Measurements from ENCODE around the gene TTC19.

The TTC19 gene

GRCh38 chr17:16073845-16074244 is 74.2 kb downstream of the TTC19 start:
- Histone ChIP-seq H3K27me3 (no peaks in the 10 kb centered on the region), H3K4me1 (no peaks in the 10 kb centered on the region), H3K36me3 (peaks cover 10% of the 10 kb centered on the region), H3K4me3 (ENCODE audit: low read depth, low read length) (no peak overlapping the region), H3K9me3 (no peaks in the 10 kb centered on the region)
- no peak for DNase-seq
- no peak for TF ChIP-seq CTCF (IDR thresholded peaks at IDR 0.05; ENCODE audit: low read depth, low read length)

DNA sequence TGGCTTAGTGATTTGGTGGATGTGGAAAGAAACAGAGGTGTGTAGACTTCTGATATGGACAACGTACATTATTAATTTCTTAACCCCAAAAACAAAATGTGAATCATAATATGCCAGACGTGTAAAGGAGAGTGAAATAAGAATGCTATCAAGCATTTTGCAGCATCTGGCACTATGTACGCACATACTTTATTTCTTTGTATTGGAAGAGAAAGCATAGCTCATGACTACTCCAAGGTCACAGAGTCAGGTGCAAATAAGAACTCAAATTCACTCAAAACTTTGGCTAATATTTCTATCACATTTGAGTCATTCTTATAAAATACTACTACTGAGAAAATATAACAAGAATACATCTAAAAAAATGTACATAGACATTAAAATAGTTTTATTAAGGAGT is 74.8 kb downstream of the TTC19 start:
- Histone ChIP-seq H3K4me1 (no peaks in the 10 kb centered on the region), H3K9me3 (no peaks in the 10 kb centered on the region), H3K36me3 (peaks cover 11% of the 10 kb centered on the region), H3K4me3 (ENCODE audit: low read depth, low read length) (no peak overlapping the region), H3K27me3 (no peaks in the 10 kb centered on the region)
- DNase-seq, result no peak
- TF ChIP-seq CTCF (IDR thresholded peaks at IDR 0.05; ENCODE audit: low read depth, low read length), result no peak

DNA sequence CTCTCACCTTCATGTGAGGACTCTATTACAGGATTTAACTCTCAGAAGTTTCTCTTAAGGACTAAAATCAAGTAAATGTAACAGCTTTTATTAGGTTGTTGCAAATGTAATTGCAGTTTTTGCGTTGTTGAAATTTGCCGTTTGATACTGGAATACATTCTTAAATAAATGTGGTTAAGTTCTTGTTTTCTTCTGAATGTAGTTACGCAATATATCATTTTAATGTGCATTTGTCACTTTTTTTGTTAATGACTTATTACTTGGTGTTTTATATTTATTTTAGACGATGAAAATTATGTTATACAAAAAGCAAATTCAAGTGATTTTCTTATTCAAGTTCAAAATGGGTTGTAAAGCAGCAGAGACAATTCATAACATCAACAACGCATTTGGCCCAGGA is 76.3 kb downstream of the TTC19 start:
- H3K9me3 ChIP-seq, result no peaks in the 10 kb centered on the region
- TF ChIP-seq CTCF (IDR thresholded peaks at IDR 0.05; ENCODE audit: low read depth, low read length), result no peak
- peaks cover 6% of the 10 kb centered on the region; the same call in 1 of the 2 replicates for H3K36me3 ChIP-seq
- H3K4me3 ChIP-seq (ENCODE audit: low read depth, low read length), result no peak overlapping the region
- no peaks in the 10 kb centered on the region for H3K4me1 ChIP-seq
- H3K27me3 ChIP-seq, result no peaks in the 10 kb centered on the region
- no peak for DNase-seq
